Nephron progenitor cell (in vitro differentiated cells): ENCODE data around the gene SSH2.

ENCODE experiments used
- DNase-seq: peaks from one replicate; pipeline ENCODE4 v3.0.0; 2021
- H3K27ac Mint-ChIP-seq: 2 replicates; pipeline ENCODE4 v1.8.0; 2021; ENCODE audit warnings: mild to moderate bottlenecking, moderate library complexity, mixed read lengths
- H3K27me3 Mint-ChIP-seq: 2 replicates; pipeline ENCODE4 v1.8.0; 2021; ENCODE audit warnings: mild to moderate bottlenecking, low read depth, mixed read lengths; ENCODE audit not compliant: poor library complexity
- H3K36me3 Mint-ChIP-seq: 2 replicates; pipeline ENCODE4 v1.8.0; 2021; ENCODE audit warnings: low read depth, mixed read lengths
- H3K4me1 Mint-ChIP-seq: 2 replicates; pipeline ENCODE4 v1.8.0; 2021; ENCODE audit warnings: mixed read lengths
- H3K4me3 Mint-ChIP-seq: 2 replicates; pipeline ENCODE4 v1.8.0; 2021; ENCODE audit warnings: mild to moderate bottlenecking, moderate library complexity, mixed read lengths
- H3K9me3 Mint-ChIP-seq: 2 replicates; pipeline ENCODE4 v1.8.0; 2021; ENCODE audit warnings: mild to moderate bottlenecking, moderate library complexity, mixed read lengths
- CTCF ChIP-seq: fragments of 200-600 bp; sonication (generic); IDR thresholded peaks from 2 replicates; pipeline ENCODE4 v1.5.0; 2021; ENCODE audit warnings: antibody characterized with exemption

The SSH2 gene

GRCh38 chr17:29734640-29735039, 195.4 kb downstream of the SSH2 start:
- DNase-seq = no peak
- no peaks in the 10 kb centered on the region for H3K27me3 Mint-ChIP-seq
- H3K36me3 Mint-ChIP-seq = peaks cover 2% of the 10 kb centered on the region
- peak overlapping the region; percentile 29 for H3K27ac Mint-ChIP-seq
- peaks cover 2% of the 10 kb centered on the region for H3K9me3 Mint-ChIP-seq
- H3K4me3 Mint-ChIP-seq = no peak overlapping the region
- peaks cover 7% of the 10 kb centered on the region for H3K4me1 Mint-ChIP-seq
- no peak for TF ChIP-seq CTCF

- H3K4me3 Mint-ChIP-seq = no peak overlapping the region
- H3K27ac Mint-ChIP-seq = no peak overlapping the region
- no peak for TF ChIP-seq CTCF
Observed at GRCh38 chr17:29733166-29733565, 196.9 kb downstream of the SSH2 start.

GRCh38 chr17:29732613-29733012, 197.4 kb downstream of the SSH2 start:
- no peak overlapping the region for H3K4me3 Mint-ChIP-seq
- DNase-seq = no peak
- no peaks in the 10 kb centered on the region for H3K27me3 Mint-ChIP-seq
- H3K4me1 Mint-ChIP-seq = peaks cover 7% of the 10 kb centered on the region
- no peak overlapping the region for H3K27ac Mint-ChIP-seq
- peaks cover 20% of the 10 kb centered on the region for H3K9me3 Mint-ChIP-seq
- peaks cover 21% of the 10 kb centered on the region for H3K36me3 Mint-ChIP-seq
- TF ChIP-seq CTCF = no peak

More at GRCh38 chr17:29733166-29733565, 196.9 kb downstream of the SSH2 start:
- H3K4me1 Mint-ChIP-seq = peaks cover 7% of the 10 kb centered on the region
- DNase-seq = no peak
- H3K27me3 Mint-ChIP-seq = no peaks in the 10 kb centered on the region
- peaks cover 16% of the 10 kb centered on the region for H3K9me3 Mint-ChIP-seq
- peaks cover 16% of the 10 kb centered on the region for H3K36me3 Mint-ChIP-seq

GRCh38 chr17:29732209-29732608, 197.8 kb downstream of the SSH2 start:
- peaks cover 23% of the 10 kb centered on the region for H3K36me3 Mint-ChIP-seq
- H3K4me3 Mint-ChIP-seq = no peak overlapping the region
- no peak overlapping the region for H3K27ac Mint-ChIP-seq
- H3K4me1 Mint-ChIP-seq = peaks cover 7% of the 10 kb centered on the region
- no peak for DNase-seq
- H3K9me3 Mint-ChIP-seq = peaks cover 22% of the 10 kb centered on the region
- no peaks in the 10 kb centered on the region for H3K27me3 Mint-ChIP-seq
- TF ChIP-seq CTCF = no peak

- TF ChIP-seq CTCF = no peak
- no peak overlapping the region for H3K4me3 Mint-ChIP-seq
- DNase-seq = no peak
- peaks cover 12% of the 10 kb centered on the region for H3K4me1 Mint-ChIP-seq
- H3K9me3 Mint-ChIP-seq = peaks cover 22% of the 10 kb centered on the region
- no peaks in the 10 kb centered on the region for H3K27me3 Mint-ChIP-seq
- no peak overlapping the region for H3K27ac Mint-ChIP-seq
- peaks cover 23% of the 10 kb centered on the region for H3K36me3 Mint-ChIP-seq
Observed at GRCh38 chr17:29731589-29731929, 198.5 kb downstream of the SSH2 start.

GRCh38 chr17:29728490-29728889, 201.5 kb downstream of the SSH2 start:
- no peak for DNase-seq
- H3K27ac Mint-ChIP-seq = no peak overlapping the region
- no peak overlapping the region for H3K4me3 Mint-ChIP-seq
- H3K4me1 Mint-ChIP-seq = peaks cover 14% of the 10 kb centered on the region
- no peak for TF ChIP-seq CTCF
- peaks cover 23% of the 10 kb centered on the region for H3K36me3 Mint-ChIP-seq
- H3K9me3 Mint-ChIP-seq = peaks cover 22% of the 10 kb centered on the region
- H3K27me3 Mint-ChIP-seq = no peaks in the 10 kb centered on the region
